SH-SY5Y (cell line): Measurements from ENCODE around the gene SHANK2.

ENCODE experiments used
- GATA2 ChIP-seq: IDR thresholded peaks from 2 replicates; pipeline ENCODE4 v1.6.1; 2011; ENCODE audit warnings: mild to moderate bottlenecking, low read depth, low read length
- GATA3 ChIP-seq: IDR thresholded peaks from 2 replicates; pipeline ENCODE4 v1.6.1; 2011; ENCODE audit warnings: low read depth, mild to moderate bottlenecking, low read length, moderate library complexity

- TF ChIP-seq GATA2 (no peak), GATA3 (no peak)
Measured at GRCh38 chr11:71202966-71203365, 49.4 kb downstream of the SHANK2 start.
